H9 (cell line): ENCODE measurements around the gene DTHD1. TPM values are rescaled to one million over a fixed set of nuclear protein-coding genes. Genes with fewer than 3 reads are reported as not detected.

Experiments used
- DNase-seq: peaks from one replicate; pipeline ENCODE4 v3.0.0-alpha.2; 2017
- H2AFZ ChIP-seq: one replicate; pipeline ENCODE4 v1.6.1; 2013; ENCODE audit warnings: mild to moderate bottlenecking, low read length, control low read depth, moderate library complexity
- H2AK5ac ChIP-seq: 2 replicates; pipeline ENCODE4 v1.6.1; 2013; ENCODE audit warnings: low read length, control low read depth, mixed read lengths; ENCODE audit not compliant: insufficient read length
- H2BK120ac ChIP-seq: one replicate; pipeline ENCODE4 v1.6.1; 2013; ENCODE audit warnings: low read depth, mild to moderate bottlenecking, low read length, control low read depth, inconsistent platforms; ENCODE audit not compliant: poor library complexity, severe bottlenecking
- H2BK12ac ChIP-seq: 2 replicates; pipeline ENCODE4 v1.6.1; 2013; ENCODE audit warnings: low read length, control low read depth, mixed read lengths, low read depth; ENCODE audit not compliant: insufficient read length
- H2BK15ac ChIP-seq: 2 replicates; pipeline ENCODE4 v1.6.1; 2013; ENCODE audit warnings: low read depth, low read length, control low read depth
- H2BK20ac ChIP-seq: one replicate; pipeline ENCODE4 v1.6.1; 2013; ENCODE audit warnings: low read depth, mild to moderate bottlenecking, low read length, control low read depth, inconsistent platforms; ENCODE audit not compliant: poor library complexity, severe bottlenecking
- H2BK5ac ChIP-seq: 2 replicates; pipeline ENCODE4 v1.6.1; 2013; ENCODE audit warnings: low read length, control low read depth, mixed read lengths; ENCODE audit not compliant: insufficient read length
- H3K14ac ChIP-seq: 2 replicates; pipeline ENCODE4 v1.6.1; 2013; ENCODE audit warnings: low read length, control low read depth; ENCODE audit not compliant: insufficient read depth
- H3K18ac ChIP-seq: 2 replicates; pipeline ENCODE4 v1.6.1; 2013; ENCODE audit warnings: low read depth, mild to moderate bottlenecking, mixed read lengths, low read length, control low read depth; ENCODE audit not compliant: insufficient read length
- H3K23ac ChIP-seq: 2 replicates; pipeline ENCODE4 v1.6.1; 2013; ENCODE audit warnings: low read length, control low read depth, mixed read lengths, low read depth; ENCODE audit not compliant: insufficient read length
- H3K23me2 ChIP-seq: 2 replicates; pipeline ENCODE4 v1.6.1; 2013; ENCODE audit warnings: low read depth, mild to moderate bottlenecking, mixed read lengths, low read length, control low read depth; ENCODE audit not compliant: insufficient read length, poor library complexity, severe bottlenecking
- H3K27ac ChIP-seq: 2 replicates; pipeline ENCODE4 v1.5.1; 2013; ENCODE audit warnings: low read length, control low read depth, mixed read lengths, low read depth; ENCODE audit not compliant: insufficient read length
- H3K27me3 ChIP-seq: 2 replicates; pipeline ENCODE4 v1.6.1; 2013; ENCODE audit warnings: low read length, control low read depth, inconsistent platforms; ENCODE audit not compliant: insufficient read depth
- H3K4ac ChIP-seq: 2 replicates; pipeline ENCODE4 v1.6.1; 2013; ENCODE audit warnings: low read depth, mild to moderate bottlenecking, control low read depth, inconsistent platforms, low read length, moderate library complexity
- H3K4me1 ChIP-seq: 2 replicates; pipeline ENCODE4 v1.6.1; 2013; ENCODE audit warnings: low read length, control low read depth, inconsistent platforms; ENCODE audit not compliant: insufficient read depth
- H3K4me2 ChIP-seq: 2 replicates; pipeline ENCODE4 v1.6.1; 2013; ENCODE audit warnings: low read length, control low read depth, mixed read lengths; ENCODE audit not compliant: insufficient read length, insufficient read depth
- H3K56ac ChIP-seq: 2 replicates; pipeline ENCODE4 v1.6.1; 2013; ENCODE audit warnings: low read depth, mild to moderate bottlenecking, mixed read lengths, low read length, control low read depth; ENCODE audit not compliant: insufficient read length
- H3K79me1 ChIP-seq: 2 replicates; pipeline ENCODE4 v1.6.1; 2013; ENCODE audit warnings: low read depth, mild to moderate bottlenecking, moderate library complexity, low read length, control low read depth, inconsistent platforms; ENCODE audit not compliant: insufficient read depth, poor library complexity, severe bottlenecking
- H3K79me2 ChIP-seq: 2 replicates; pipeline ENCODE4 v1.6.1; 2013; ENCODE audit warnings: low read length, control low read depth, inconsistent platforms; ENCODE audit not compliant: insufficient read depth
- H3K9ac ChIP-seq: 2 replicates; pipeline ENCODE4 v1.6.1; 2013; ENCODE audit warnings: low read length, control low read depth, mixed read lengths; ENCODE audit not compliant: insufficient read length; ENCODE audit errors: extremely low read depth
- H3K9me3 ChIP-seq: one replicate; pipeline ENCODE4 v1.6.1; 2013; ENCODE audit warnings: low read depth, low read length, inconsistent platforms; ENCODE audit not compliant: control insufficient read depth
- H3T11ph ChIP-seq: one replicate; pipeline ENCODE4 v1.6.1; 2013; ENCODE audit warnings: mild to moderate bottlenecking, low read length, control low read depth, inconsistent platforms
- H4K20me1 ChIP-seq: one replicate; pipeline ENCODE4 v1.6.1; 2013; ENCODE audit not compliant: control insufficient read depth, insufficient read length, insufficient read depth
- H4K5ac ChIP-seq: 2 replicates; pipeline ENCODE4 v1.6.1; 2013; ENCODE audit warnings: low read depth, mild to moderate bottlenecking, mixed read lengths, low read length, control low read depth; ENCODE audit not compliant: insufficient read length
- H4K8ac ChIP-seq: replicated peaks from 2 replicates; pipeline ENCODE4 v1.6.1; 2013; ENCODE audit warnings: low read length, control low read depth, mixed read lengths, low read depth; ENCODE audit not compliant: insufficient read length
- H4K91ac ChIP-seq: 2 replicates; pipeline ENCODE4 v1.6.1; 2013; ENCODE audit warnings: low read depth, mild to moderate bottlenecking, moderate library complexity, mixed read lengths, low read length, control low read depth; ENCODE audit not compliant: insufficient read length
- H3K27ac Mint-ChIP-seq, 3 experiments: 2 replicates in 2 of 3; 3 replicates in 1 of 3; pipeline ENCODE4 v1.8.0; 2020 to 2021; ENCODE audit warnings: mixed read lengths in 3 of 3, mild to moderate bottlenecking in 1 of 3, moderate library complexity in 1 of 3
- H3K27me3 Mint-ChIP-seq: 2 replicates; pipeline ENCODE4 v1.8.0; 2021; ENCODE audit warnings: low read depth, mild to moderate bottlenecking, moderate library complexity, mixed read lengths
- H3K36me3 Mint-ChIP-seq, 3 experiments: 2 replicates in 2 of 3; 3 replicates in 1 of 3; pipeline ENCODE4 v1.8.0; 2020 to 2021; ENCODE audit warnings: low read depth in 3 of 3, mixed read lengths in 3 of 3; ENCODE audit not compliant: insufficient read depth in 1 of 3
- H3K4me1 Mint-ChIP-seq, 2 experiments: 2 replicates each; pipeline ENCODE4 v1.8.0; 2020; ENCODE audit warnings: mixed read lengths in 2 of 2
- H3K4me3 Mint-ChIP-seq, 2 experiments: 2 replicates in 1 of 2; 3 replicates in 1 of 2; pipeline ENCODE4 v1.8.0; 2020 to 2021; ENCODE audit warnings: mild to moderate bottlenecking in 2 of 2, mixed read lengths in 2 of 2, moderate library complexity in 1 of 2
- H3K9me3 Mint-ChIP-seq, 2 experiments: 2 replicates in 1 of 2; 3 replicates in 1 of 2; pipeline ENCODE4 v1.8.0; 2020; ENCODE audit warnings: mild to moderate bottlenecking in 2 of 2, mixed read lengths in 2 of 2, moderate library complexity in 1 of 2
- CTCF ChIP-seq: fragments of 200-600 bp; sonication (generic); conservative IDR thresholded peaks from 3 replicates; pipeline ENCODE4 v1.8.0; 2021; ENCODE audit warnings: antibody characterized with exemption, mild to moderate bottlenecking
- WGBS: extraction: QIAGEN DNeasy Blood & Tissue Kit; methylation state at CpG from one replicate; pipeline ENCODE4 v1.1.7; 2013; ENCODE audit warnings: missing lambda C conversion rate, low lambda C conversion rate, mixed read lengths; ENCODE audit not compliant: insufficient read length; ENCODE audit errors: extremely low coverage; 5-methylcytosine and 5-hydroxymethylcytosine counted together
- total RNA-seq: library from RNA; stranded (reverse); gene quantifications from 2 replicates; pipeline ENCODE4 v1.2.1, GENCODE V29; 2021

DTHD1 gene
- total RNA-seq, 1 experiment from 2014 or later: not detected

DNA sequence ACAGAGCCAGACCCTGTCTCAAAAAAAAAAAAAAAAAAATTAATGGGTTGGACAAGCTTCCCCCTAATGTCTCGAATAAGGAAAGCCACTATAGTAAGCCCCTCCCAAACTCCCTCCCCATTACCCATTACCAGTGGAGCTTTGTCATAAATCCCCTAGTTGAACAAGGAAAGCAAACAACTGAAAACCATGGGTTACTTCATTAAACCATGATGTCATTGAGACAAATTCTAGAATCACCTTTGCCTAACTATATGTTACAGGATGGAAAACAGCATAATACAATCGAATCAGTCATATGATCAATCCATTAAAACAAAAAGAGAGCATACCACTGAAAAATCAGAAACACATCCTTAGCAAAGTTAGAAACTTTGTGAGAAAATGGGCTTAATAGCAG lies 45.3 kb upstream of the DTHD1 start:
- H3K79me2 ChIP-seq: no peaks in the 10 kb centered on the region
- H3K23me2 ChIP-seq: no peaks in the 10 kb centered on the region
- no peaks in the 10 kb centered on the region for H3K79me1 ChIP-seq
- no peak overlapping the region for H3K23ac ChIP-seq
- no peaks in the 10 kb centered on the region for H4K20me1 ChIP-seq
- no peak overlapping the region for H2AFZ ChIP-seq
- no peak overlapping the region for H3K9ac ChIP-seq
- no peak overlapping the region for H4K91ac ChIP-seq
- no peak overlapping the region for H4K8ac ChIP-seq
- no peak overlapping the region for H3T11ph ChIP-seq
- H4K5ac ChIP-seq: no peak overlapping the region
- TF ChIP-seq CTCF: no peak
- H3K4me3 Mint-ChIP-seq: no peak overlapping the region
- no peaks in the 10 kb centered on the region for H3K9me3 ChIP-seq
- H3K56ac ChIP-seq: no peak overlapping the region
- H3K4ac ChIP-seq: no peak overlapping the region
- H3K18ac ChIP-seq: no peak overlapping the region
- no peak overlapping the region for H2BK20ac ChIP-seq
- no peak overlapping the region for H3K14ac ChIP-seq
- no peaks in the 10 kb centered on the region for H3K36me3 Mint-ChIP-seq
- no peak for DNase-seq
- H3K27ac Mint-ChIP-seq: no peak overlapping the region
- H2AK5ac ChIP-seq: no peak overlapping the region
- no peak overlapping the region for H2BK5ac ChIP-seq
- no peaks in the 10 kb centered on the region for H3K27me3 ChIP-seq
- H3K27ac ChIP-seq: no peak overlapping the region
- no peak overlapping the region for H2BK120ac ChIP-seq
- H3K4me2 ChIP-seq: no peak overlapping the region
- no peaks in the 10 kb centered on the region; a peak in 1 of 5 replicates for H3K9me3 Mint-ChIP-seq
- no peaks in the 10 kb centered on the region for H3K4me1 ChIP-seq
- H2BK12ac ChIP-seq: no peak overlapping the region
- H2BK15ac ChIP-seq: no peak overlapping the region
- no CpG with 5 or more reads among the region's 2 CpGs for WGBS
- peaks cover 3 to 6% of the 10 kb centered on the region in 2 experiments; a peak in 3 of 4 replicates for H3K4me1 Mint-ChIP-seq
- H3K27me3 Mint-ChIP-seq: peaks cover 2% of the 10 kb centered on the region
